ENCODE results near the gene PDCD1LG2.

DNA sequence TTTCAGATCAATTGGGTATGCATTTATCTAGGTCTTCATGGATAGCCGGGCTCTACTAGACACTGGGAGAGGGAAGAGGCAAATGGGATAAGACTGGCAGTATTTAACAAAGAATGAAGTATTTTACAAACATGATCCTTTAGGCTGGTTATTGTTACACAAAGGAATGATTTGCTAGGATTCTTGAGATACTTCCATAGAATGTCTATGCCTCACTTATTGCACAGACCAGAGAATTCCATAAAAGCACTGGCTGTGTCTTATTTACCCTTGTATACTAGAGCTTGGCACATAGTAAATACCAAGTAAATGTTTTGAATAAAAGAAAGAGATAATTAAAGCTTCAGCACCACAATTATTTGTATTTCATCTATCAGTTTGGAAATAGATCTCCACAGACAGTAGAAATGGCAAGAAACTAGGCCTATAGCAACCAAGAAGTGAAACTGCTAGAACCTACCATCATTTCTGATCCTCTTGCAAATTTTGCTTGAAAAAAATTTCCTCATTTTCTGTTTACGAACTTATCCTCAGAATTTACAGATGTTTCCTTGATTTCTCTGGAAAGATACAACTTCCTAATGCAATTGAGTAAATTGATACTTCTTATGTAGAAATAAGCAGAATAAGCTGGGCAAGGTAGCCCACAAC, 3.8 kb downstream of the PDCD1LG2 start:
- TF ChIP-seq, protein P1, sequence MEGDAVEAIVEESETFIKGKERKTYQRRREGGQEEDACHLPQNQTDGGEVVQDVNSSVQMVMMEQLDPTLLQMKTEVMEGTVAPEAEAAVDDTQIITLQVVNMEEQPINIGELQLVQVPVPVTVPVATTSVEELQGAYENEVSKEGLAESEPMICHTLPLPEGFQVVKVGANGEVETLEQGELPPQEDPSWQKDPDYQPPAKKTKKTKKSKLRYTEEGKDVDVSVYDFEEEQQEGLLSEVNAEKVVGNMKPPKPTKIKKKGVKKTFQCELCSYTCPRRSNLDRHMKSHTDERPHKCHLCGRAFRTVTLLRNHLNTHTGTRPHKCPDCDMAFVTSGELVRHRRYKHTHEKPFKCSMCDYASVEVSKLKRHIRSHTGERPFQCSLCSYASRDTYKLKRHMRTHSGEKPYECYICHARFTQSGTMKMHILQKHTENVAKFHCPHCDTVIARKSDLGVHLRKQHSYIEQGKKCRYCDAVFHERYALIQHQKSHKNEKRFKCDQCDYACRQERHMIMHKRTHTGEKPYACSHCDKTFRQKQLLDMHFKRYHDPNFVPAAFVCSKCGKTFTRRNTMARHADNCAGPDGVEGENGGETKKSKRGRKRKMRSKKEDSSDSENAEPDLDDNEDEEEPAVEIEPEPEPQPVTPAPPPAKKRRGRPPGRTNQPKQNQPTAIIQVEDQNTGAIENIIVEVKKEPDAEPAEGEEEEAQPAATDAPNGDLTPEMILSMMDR (IDR thresholded peaks at IDR 0.05; ENCODE audit: low read length) = no peak
- TF ChIP-seq EZH2 (optimal IDR thresholded peaks at IDR 0.05; ENCODE audit: low read depth, low read length) (no peak), EZH2phosphoT487 (IDR thresholded peaks at IDR 0.05; ENCODE audit: low read length) (no peak)
